Fibroblast of peridontal ligament (primary cell): ENCODE data around the gene PTGDS.

Experiments used
- DNase-seq: peaks from one replicate; pipeline ENCODE4 v3.0.0-alpha.2; 2010; ENCODE audit errors: extremely low read depth

The PTGDS gene

GRCh38 chr9:137008312-137008711 lies 31.0 kb downstream of the PTGDS start:
- no peak for DNase-seq

- no peak for DNase-seq
These were observed 31.9 kb downstream of the PTGDS start for GRCh38 chr9:137009217-137009616.

GRCh38 chr9:137009938-137010732 lies 32.8 kb downstream of the PTGDS start:
- DNase-seq: no peak

GRCh38 chr9:137011156-137011555 lies 33.9 kb downstream of the PTGDS start:
- DNase-seq: no peak

GRCh38 chr9:137011907-137012675 lies 34.8 kb downstream of the PTGDS start:
- no peak for DNase-seq

GRCh38 chr9:137012694-137013570 lies 35.6 kb downstream of the PTGDS start:
- no peak for DNase-seq

- DNase-seq: no peak
These were observed 36.3 kb downstream of the PTGDS start for GRCh38 chr9:137013571-137013940.

- DNase-seq: no peak
These were observed 36.9 kb downstream of the PTGDS start for GRCh38 chr9:137014166-137014565.

GRCh38 chr9:137014776-137015539 lies 37.7 kb downstream of the PTGDS start:
- DNase-seq: no peak

- DNase-seq: no peak
These were observed 38.2 kb downstream of the PTGDS start for GRCh38 chr9:137015540-137015930.

GRCh38 chr9:137015976-137016375 lies 38.7 kb downstream of the PTGDS start:
- DNase-seq: no peak

GRCh38 chr9:137016436-137016835 lies 39.1 kb downstream of the PTGDS start:
- no peak for DNase-seq

- no peak for DNase-seq
These were observed 39.8 kb downstream of the PTGDS start for GRCh38 chr9:137017071-137017470.

GRCh38 chr9:137017791-137018497 lies 40.6 kb downstream of the PTGDS start:
- DNase-seq: no peak

GRCh38 chr9:137018761-137019559 lies 41.7 kb downstream of the PTGDS start:
- DNase-seq: no peak

GRCh38 chr9:137019891-137020683 lies 42.8 kb downstream of the PTGDS start:
- no peak for DNase-seq

- DNase-seq: no peak
These were observed 43.7 kb downstream of the PTGDS start for GRCh38 chr9:137020771-137021567.

GRCh38 chr9:137021568-137021978 lies 44.3 kb downstream of the PTGDS start:
- no peak for DNase-seq
